ENCODE measurements around the gene CTPS2.
A peak's percentile ranks its signal among the peaks of the same experiment; 100 is the strongest.
"Not testable (repeated sequence)": the region's sequence is repeated elsewhere in the genome, so short reads cannot be mapped to it uniquely, and the experiment has no call there.

Gene CTPS2, protein sequence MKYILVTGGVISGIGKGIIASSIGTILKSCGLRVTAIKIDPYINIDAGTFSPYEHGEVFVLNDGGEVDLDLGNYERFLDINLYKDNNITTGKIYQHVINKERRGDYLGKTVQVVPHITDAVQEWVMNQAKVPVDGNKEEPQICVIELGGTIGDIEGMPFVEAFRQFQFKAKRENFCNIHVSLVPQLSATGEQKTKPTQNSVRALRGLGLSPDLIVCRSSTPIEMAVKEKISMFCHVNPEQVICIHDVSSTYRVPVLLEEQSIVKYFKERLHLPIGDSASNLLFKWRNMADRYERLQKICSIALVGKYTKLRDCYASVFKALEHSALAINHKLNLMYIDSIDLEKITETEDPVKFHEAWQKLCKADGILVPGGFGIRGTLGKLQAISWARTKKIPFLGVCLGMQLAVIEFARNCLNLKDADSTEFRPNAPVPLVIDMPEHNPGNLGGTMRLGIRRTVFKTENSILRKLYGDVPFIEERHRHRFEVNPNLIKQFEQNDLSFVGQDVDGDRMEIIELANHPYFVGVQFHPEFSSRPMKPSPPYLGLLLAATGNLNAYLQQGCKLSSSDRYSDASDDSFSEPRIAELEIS

DNA sequence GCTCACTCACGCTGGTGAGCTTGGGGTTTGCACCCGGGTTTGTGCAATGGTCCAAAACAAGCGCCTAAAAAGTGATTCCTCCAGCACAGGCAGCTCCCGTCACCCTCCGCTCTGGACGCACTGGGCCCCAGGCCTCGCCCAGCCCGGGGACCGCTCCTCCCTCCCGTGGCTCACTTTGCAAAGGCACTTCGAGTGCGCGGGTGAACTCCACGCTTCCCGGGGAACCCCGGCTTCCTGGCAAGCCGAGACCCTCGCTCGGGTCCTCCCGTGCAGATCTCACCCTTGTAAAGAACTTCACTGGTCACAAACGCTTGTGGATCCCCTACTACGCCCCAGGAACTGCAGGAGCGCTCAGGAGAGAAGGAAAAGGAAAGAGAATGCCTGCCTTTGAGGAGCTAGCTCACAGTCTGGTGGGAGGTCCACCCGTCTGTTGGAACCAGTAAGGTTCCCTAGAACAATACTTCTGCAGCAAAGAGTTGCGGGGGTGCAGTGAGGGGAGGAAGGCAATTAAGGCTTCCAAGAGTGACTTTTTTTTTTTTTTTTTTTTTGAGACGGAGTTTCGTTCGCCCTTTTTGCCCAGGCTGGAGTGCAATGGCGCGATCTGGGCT lies at the start of gene CTPS2:
TSS of gene CTPS2 (minus strand) at position 122 of the 608 bp plus-strand sequence. CDS start 9,767 bp downstream, outside the sequence.
- peak; percentile 50 to 58 for DNase-seq

DNA sequence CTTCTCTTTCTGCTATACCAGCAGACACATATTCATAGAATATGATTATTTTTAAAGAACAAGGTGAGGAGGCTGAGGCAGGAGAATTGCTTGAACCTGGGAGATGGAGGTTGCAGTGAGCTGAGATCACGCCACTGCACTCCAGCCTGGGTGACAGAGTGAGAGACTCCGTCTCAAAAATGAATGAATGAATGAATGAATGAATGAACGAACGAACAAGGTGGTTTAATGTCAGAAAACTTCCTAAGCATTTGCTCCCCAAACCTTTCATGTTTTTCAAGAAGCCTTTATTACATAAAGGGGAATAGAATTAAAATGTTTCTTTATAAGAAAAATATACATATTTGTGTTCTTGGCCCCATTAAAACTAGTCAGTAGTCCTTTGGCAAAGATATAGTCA lies 49.0 kb upstream of the CTPS2 start:
- DNase-seq, result not testable (repeated sequence)

DNA sequence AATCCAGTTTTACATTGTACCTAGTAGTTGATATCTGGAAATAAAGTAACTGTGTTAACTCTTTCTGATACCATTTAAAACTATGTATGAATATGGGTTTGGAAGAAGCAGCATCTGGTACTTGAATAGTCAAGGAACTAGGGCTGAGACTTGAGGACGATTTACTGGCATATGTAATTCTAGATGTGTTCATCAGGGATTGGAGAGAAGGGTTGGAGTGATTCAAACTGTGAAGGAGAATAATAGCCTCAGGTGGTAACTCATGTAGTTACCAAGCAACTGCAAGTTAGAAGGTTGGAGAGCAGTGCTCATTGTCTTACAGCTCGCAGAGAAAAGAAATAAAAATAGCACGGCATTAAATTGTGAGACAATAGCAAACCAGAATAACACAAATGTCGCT lies 44.3 kb upstream of the CTPS2 start:
- no peak for DNase-seq

DNA sequence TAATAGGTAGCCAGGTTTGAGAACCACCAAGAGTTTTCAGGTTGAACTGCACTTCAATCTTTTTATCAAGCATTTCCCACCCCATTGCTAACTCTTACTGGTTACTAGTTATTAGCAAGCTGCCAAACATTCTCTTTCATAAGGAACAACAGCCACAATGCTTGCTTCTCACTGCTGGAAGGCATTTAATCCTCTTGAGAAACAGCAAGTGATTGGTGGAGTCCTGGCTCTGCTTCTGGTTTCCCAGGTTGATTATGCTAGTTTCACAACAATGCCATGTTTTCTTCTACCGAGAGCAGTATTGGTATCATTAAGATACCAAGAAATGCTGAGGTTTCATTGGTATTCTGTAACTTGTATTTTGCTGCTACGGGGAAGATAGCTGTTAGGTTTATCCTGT lies 41.5 kb upstream of the CTPS2 start:
- DNase-seq, result no peak

GRCh38 chrX:16750136-16750535 lies 37.7 kb upstream of the CTPS2 start:
- no peak for DNase-seq

GRCh38 chrX:16748425-16748824 lies 36.0 kb upstream of the CTPS2 start:
- no peak for DNase-seq

DNA sequence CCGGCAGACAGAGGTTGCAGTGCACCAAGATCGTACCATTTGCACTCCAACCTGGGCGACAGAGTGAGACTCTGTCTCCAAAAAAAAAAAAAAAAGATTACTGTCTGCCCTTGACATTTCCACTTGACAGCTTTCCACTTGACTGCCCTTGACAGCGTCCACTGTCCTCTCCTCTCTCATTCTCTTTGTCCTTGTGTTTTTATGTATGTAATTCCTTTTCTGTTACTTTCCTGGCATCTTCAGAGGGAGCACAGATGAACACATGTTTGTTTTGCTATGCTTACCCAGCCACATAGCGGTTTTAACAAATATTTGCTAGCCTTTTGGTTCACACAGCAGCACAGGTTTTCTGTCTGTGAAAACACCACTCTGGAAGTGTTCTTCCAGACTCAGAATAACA lies 33.2 kb upstream of the CTPS2 start:
- no peak for DNase-seq

GRCh38 chrX:16745102-16745501 lies 32.6 kb upstream of the CTPS2 start:
- no peak for DNase-seq

- no peak for DNase-seq
Measured at GRCh38 chrX:16743604-16744325, 31.3 kb upstream of the CTPS2 start.

DNA sequence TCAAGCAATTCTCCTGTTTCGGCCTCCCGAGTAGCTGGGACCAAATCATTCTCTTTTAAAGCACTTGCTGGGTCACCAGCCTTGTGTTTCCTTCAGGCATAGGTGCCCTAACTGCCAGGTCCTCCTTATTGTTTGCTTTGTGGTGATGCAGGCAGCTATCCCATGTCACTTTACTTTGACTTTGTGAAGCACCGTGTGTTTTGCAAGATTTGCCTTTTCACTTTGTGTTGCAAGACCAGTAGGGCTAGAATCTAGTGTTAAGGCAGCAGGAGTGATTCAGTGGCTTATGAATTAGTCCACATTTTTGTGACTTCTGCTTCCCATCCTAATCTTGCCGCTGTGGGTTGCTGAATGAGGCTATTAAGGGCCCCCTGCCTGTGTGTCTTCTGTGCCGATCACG lies 27.1 kb upstream of the CTPS2 start:
- no peak for DNase-seq

GRCh38 chrX:16737024-16737423 lies 24.6 kb upstream of the CTPS2 start:
- no peak for DNase-seq

DNA sequence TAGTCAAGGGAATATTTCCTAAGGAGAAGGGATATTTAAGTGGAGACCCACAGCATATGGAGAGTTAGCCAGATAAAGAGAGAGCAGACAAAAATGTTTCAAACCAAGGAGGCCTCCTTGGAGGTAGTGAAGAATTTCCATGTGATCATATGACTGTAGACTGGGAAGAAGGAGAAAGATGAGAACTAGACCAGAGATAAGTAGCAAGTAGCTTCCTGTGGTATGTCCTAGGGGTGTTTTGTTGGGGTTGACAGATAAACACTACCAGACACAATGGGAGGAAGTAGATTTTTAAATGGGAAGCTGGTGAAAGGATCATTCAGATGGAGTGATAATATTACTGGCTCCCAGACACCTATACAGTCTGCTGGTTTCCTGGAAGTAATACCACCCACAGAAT lies 20.5 kb upstream of the CTPS2 start:
- no peak for DNase-seq

DNA sequence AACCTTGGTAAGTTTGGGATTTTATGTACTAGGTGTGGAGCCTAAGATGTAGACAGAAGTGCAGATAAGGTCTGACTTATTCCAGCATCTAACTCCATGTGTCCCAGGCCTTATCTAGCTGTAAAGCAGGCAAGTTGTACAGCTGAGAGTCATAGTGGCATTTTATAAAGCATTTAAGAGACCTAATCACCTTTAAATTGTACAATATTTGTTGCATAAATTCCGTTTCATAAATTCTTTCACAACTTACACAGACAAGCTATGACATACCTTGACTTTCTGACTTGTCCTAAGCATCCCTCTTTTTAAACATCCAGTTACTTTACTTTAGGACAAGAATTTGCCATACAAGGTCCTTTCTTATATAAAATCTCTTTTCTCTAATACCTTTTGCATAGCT lies 18.0 kb upstream of the CTPS2 start:
- no peak for DNase-seq

DNA sequence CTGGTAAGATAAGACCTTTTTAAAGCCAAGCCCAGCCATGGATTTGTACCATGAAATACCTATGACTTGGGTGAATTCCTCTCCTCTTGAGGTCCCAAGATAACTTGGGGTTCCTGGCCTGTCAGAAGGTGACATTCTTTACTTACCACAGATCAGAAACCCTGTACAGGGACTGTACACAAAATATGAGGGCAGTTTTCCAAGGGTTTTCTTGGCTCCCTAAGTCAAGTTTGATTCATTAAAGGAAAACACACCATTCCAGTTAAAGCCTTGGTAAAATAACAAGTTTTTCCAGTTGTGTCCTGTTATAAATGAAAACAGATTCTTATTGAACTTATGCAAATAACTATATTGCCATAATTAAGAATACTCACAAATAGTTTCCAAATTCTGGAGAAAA lies 15.2 kb upstream of the CTPS2 start:
- DNase-seq, result no peak

DNA sequence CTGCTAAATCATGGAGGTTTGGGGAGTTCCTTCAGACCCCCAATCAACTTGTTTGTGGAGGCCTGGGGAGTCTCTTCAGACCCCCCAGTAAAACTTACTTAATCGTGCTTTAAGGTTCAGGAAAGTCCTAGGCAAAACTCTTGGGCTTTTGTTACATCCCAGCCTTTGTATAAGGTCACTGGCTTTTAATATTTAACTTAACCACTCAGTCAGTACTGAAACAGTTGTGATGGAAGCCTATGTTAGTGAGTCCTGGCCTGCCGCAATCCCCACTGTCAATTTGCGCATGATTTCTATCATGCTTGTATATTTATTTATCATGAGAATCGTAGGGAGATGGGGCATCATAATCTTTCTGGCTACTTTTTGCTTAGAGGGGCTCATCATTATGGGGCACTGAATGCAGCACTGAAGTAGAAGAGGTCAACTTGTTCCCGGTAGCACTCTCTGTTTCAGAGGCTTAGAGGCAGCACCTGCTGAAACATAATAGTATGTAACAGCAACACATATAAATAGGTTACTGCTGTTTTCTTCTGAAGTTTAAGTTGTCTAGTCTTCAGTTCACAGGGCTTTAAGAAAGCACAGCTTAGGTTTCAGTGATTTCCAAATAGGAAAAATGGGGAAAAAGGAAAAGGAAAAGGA lies 14.0 kb upstream of the CTPS2 start:
- not testable (repeated sequence) for DNase-seq

GRCh38 chrX:16725072-16725471 lies 12.6 kb upstream of the CTPS2 start:
- DNase-seq, result no peak

GRCh38 chrX:16722481-16722880 lies 10.0 kb upstream of the CTPS2 start:
- DNase-seq, result no peak

GRCh38 chrX:16719334-16720084 lies 7.0 kb upstream of the CTPS2 start, which contains the start of gene SYAP1:
Gene SYAP1, plus strand, starts transcription at chrX:16719612. Its CDS starts 113 bp downstream, at chrX:16719725.
- DNase-seq, result peak; percentile 90 to 93

DNA sequence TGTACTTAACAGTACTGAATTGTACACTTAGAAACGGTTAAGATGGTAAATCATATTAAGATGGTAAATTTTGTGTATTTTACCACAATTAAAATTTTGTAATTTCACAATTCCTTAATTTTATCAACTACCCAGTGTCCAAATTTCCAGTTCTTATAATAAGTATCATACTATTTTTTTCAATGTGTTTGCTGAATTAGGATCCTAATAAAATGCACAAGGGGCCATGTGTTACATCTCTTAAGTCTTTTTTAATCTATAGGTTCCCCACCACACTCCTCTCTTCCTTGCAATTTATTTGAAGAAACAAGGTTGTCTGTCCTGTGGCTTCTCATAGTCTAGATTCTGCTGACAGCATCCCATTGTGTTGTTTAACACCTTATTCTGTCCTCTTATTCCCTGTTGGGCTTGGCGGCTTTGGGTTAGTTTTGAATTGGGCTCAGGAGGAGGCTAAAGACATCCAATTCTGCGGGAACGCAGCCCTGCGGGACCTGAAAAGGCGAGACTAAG lies 6.4 kb upstream of the CTPS2 start:
- no peak for DNase-seq

- DNase-seq, result not testable (repeated sequence)
Measured at GRCh38 chrX:16716451-16716850, 4.0 kb upstream of the CTPS2 start.

GRCh38 chrX:16715638-16716037 lies 3.2 kb upstream of the CTPS2 start:
- DNase-seq, result not testable (repeated sequence)

DNA sequence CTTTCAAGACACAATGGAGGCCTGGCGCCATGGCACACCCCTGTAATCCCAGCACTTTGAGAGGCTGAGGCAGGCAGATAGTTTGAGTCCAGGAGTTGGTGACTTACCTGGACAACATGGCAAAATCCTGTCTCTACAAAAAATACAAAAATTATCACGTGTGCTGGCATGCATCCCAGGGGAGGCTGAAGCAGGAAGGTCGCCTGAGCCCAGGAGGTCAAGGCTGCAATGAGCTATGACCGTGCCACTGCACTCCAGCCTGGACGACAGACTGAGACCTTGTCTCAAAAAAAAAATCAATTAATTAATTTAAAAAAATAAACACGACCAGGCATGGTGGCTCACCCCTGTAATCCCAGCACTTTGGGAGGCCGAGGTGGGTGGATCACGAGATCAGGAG lies 2.0 kb upstream of the CTPS2 start:
- no peak for DNase-seq

All from stimulated activated CD4-positive, alpha-beta T cell treated with anti-CD3 and anti-CD28 coated beads, Interleukin-2, amount 100 ng/mL, for 24 hours (primary cell).